Fibroblast of upper back skin (primary cell): ENCODE measurements around the gene THRSP.
"Not testable (repeated sequence)": the region's sequence is repeated elsewhere in the genome, so short reads cannot be mapped to it uniquely, and the experiment has no call there.

Experiments used
- DNase-seq: peaks from one replicate; pipeline ENCODE4 v3.0.0-alpha.2; 2013

Gene THRSP

DNA sequence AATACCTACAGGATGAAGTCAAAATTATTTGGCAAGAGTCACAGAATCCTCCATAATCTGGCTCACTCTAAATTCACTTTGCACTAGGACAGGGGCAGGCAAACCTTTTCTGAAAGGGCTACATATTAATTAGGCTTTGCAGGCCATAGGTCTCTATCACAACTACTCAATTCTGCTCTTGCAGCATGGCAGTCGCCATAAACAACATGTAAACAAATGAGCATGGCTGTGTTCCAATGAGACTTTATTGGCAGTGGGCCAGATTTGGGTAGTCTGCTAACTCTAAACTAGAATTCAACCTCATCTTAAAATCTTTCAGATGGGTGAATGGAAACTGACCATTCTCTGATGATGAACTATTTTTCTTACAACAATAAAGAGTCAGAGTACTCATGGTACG is 5.8 kb downstream of the THRSP start:
- no peak for DNase-seq

DNA sequence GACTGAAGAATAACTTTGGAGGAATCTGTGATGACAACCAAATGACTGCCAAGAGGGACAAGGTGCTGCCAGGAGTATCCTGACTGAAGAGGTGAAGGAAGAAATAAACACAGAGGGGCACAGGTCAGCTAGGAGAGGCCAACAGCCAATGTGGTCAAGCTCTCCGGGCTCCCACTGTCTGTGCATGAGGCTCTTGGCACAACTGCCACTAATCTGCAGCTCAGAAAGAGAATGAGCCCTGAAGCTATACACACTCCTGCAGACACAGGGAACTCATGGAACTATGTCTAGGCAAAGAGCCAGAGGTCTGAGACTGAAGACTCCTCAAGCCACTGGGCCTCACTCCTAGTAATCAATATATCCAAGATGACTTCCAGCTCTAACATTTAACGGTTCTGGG is 7.0 kb downstream of the THRSP start:
- DNase-seq, result no peak

DNA sequence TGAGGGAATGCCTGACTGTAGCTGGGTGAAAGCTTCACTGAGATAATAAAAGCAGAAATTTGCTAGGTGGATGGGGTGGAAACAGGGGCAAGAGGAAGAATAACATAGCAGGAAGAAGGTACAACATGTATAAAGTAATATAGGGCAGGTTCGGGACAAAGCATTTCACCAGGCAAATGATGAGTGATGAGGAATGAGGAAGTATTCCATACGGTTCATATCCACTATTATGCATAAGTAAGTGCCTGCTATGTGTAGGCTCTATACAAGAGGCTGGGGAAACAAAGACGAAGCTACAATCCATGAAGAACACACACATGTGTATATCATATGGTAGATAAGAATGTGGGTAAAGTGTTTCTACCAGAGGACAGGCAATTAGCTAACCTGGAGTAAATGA is 8.1 kb downstream of the THRSP start:
- DNase-seq, result no peak

DNA sequence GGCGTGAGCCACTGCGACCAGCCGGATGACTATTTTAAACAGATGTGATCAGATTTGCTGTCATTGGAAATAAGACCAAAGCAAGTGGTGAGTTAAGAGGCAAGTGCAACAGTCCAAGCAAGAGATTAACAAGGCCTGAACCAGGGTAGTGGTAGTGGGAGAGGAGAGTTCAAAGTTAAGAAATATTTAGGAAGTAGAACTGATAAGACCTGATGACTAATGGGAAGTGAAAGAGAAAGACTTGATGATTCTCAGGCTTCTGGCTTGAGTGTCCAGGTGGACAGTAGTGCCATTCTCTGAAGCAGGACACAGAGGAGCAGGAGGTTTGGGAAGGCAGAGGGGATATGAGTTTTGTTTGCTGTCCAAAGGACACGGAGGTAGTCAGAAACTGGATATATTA is 8.8 kb downstream of the THRSP start:
- no peak for DNase-seq

DNA sequence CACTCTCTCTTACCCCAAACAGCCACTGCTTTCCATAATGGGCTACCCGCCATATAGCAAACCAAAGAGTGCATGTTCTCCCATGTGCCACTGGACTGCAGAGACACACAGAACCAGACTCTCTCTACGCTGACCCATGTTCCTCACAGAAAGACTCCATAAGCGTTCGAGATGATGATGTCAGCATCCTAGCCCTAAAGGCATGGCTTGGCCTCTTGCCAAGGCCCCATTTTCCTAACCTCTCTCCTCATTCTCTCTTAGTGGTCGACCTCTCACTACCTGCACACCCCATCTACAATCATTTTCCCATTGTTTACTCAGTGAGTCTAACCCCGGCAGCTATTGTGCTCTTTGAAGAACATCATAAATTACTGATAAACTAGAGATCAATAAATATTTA is 11.1 kb downstream of the THRSP start:
- no peak for DNase-seq

DNA sequence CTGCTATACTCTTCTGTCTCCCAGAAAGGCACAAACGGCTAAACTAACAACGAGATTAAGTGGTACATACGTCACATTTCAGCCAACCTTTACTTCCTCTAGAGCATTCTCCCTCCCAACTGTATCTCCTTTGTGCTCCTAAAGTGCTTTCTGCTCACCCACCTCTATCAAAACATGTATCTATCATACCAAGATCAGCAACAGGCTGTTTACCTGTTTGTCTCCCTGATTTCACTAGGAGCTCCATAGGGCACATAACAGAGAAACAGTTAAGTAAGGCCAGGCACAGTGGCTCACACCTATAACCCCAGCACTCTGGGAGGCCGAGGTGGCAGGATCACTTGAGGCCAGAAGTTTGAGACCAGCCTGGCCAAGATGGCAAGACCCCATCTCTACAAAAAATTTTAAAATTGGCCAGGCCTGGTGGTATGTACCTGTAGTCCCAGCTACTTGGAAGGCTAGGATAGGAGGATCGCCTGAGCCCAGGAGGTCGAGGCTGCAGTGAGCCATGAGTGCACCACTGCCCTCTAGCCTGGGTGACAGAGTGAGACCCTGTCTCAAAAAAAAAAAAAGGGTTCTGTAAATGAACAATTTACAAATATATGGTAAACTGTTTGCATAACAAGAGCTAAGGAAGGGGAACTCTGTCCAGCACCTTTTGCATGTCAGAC is 13.2 kb downstream of the THRSP start:
- DNase-seq, result no peak

DNA sequence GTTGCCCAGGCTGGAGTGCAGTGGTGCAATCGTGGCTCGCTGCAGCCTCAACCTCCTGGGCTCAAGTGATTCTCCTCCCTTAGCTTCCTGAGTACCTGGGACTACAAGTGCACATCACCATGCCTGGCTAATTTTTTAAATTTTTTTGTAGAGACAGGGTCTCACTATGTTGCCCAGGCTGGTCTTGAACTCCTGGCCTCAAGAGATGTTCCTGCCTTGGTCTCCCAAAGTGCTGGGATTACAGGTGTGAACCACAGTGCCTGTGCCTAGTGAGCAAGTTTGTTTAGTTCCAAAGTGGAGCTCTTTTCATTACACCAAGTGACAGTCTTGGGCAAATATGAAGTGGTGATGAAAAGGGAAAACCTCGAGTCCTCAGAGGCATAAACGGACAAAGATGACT is 13.9 kb downstream of the THRSP start:
- not testable (repeated sequence) for DNase-seq

DNA sequence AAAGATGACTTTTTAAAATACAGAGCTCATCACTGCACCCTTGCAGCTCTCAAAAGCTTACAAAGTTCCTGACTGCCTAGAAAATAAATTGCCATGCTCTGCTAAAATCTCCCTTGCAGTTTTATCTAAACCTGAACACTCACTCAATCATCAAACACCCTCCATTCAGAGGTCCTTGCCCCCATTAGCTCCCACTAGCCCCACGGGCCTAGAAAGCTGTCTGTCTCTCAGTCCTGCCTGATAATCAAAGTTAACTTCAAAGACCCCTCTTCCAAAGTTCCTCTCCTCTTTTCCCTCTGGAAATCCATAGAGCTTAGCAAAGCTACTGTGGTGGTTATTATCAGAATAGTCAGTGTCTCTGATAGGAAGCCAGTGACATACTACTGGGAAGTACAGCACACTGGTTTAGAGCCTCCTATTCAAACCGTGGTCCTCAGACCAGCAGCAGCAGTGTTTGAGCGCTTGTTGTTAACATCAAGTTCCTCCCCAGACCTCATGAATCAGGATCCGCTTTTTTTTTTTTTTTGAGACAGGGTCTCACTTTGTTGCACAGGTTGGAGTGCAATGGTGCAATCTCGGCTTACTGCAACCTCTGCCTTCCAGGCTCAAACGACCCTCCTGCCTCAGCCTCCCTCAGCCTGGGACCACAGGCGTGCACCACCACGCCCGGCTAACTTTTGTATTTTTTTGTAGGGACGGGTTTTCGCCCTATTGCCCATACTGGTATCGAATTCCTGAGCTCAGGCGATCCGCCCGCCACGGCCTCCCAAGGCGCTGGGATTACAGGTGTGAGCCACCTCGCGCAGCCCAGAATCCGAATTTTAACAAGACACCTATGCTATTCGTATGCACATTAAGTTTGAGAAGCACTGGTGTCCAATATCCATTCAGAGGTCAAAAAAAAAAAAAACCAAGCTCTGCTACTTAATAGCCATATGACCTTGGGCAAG is 14.8 kb downstream of the THRSP start:
- DNase-seq, result no peak

DNA sequence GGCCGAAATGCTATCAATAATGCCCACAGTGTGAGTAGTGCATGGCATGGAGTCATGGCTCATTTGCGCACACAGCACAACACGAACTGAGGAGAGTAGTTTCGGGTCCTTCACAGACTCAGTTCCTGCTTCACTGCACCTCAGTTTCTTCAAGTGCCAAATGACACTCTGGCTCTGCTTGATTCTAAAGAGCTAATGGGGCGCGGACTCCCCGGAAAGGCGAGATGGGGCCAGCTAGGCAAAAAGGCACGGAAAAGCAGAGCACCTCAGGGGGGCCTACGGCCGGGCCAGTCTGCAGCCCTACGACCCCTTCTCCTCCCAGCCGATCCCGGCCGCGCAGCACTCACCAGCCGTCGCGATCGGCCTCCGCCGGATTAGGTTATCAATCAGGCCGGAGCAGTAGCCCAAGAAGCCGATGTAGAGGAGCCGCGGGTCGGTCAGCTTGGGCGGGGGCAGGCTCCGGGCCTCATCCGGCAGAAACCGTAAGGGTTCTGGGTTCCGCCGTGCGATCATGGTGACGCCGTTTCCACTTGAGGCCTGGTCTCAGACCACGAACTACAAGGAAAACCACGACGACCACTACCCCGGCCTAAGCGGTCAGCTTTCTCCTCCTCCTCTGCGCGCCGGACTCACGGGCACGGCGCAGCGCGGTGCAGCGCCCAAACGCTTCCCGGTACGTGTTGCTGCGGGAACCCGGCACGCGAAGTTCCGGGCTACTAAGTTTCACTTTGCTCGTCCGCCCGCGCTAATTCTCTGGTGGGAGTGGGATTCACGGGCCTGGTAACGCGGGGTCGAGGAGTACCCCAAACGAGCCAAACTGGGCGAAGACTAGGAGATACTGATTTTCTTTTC is 15.8 kb downstream of the THRSP start, which contains the start of gene NDUFC2:
Gene NDUFC2, minus strand, starts transcription at position 631 of the 852 bp plus-strand sequence. Its CDS starts 118 bp downstream, at position 513.
- DNase-seq, result peak; percentile 76

DNA sequence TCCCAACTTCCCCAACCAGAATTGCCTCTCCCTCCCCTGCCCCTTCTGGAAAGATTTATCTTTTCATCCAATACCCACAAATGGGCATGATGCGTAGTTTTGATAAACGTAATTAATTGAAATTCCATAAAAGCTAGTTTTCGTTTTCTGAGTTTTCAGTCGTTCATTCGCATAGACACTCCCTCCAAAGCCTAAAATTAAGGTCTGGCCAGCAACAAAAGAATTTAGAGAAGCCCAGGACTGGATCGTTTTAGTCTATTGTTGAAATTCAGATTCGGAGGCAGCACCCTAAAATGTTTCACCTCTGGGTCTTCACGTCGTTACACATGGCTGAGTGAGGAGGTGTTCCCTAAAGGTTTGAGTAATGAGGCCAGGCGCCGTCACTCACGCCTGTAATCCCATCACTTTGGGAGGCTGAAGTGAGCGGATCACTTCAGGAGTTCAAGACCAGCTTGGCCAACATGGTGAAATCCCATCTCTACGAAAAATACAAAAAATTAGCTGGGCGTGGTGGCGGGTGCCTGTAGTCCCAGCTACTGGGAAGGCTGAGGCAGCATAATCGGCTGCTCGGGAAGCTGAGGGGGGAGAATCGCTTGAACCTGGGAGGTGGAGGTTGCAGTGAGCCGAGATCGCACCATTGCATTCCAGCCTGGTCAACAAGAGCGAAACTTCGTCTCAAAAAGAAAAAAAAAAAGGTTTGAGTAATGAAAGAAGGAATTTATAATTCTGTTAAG is 16.6 kb downstream of the THRSP start:
- DNase-seq, result no peak

DNA sequence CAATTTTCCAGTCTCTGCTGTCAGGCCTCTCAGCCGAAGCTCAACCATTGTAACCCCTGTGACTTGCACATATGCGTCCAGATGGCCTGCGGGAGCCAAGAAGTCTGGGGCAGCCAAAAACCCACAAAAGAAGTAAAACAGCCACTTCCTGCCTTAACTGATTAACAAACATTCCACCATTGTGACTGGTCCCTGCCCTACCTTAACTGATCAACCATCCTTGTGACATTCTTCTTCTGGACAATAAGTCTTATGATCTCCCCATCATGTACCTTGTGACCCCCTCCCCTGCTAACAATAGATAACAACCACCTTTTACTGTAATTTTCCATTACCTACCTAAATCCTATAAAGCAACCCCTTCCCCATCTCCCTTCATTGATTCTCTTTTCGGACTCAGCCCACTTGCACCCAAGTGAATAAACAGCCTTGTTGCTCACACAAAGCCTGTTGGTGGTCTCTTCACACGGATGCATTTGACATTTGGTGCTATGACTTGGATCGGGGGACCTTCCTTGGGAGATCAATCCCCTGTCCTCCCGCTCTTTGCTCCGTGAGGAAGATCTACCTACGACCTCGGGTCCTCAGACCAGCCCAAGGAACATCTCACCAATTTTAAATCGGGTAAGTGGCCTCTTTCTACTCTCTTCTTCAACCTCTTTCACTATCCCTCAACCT is 17.3 kb downstream of the THRSP start:
- DNase-seq, result peak; percentile 36

DNA sequence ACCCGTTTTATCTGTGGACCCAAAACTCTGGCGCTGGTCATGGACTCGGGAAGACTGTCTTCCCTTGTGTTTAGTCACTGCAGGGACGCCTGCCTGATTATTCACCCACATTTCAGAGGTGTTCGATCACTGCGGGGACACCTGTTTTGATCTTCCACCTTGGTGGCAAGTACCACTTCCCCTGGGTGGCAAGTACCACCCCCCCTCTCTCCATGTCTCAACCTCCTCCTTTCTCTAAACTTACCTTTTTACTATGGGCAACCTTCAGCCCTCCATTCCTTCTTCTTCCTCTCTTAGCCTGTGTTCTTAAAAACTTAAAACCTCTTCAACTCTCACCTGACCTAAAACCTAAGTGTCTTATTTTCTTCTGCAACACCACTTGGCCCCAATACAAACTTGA is 17.9 kb downstream of the THRSP start:
- DNase-seq, result no peak

DNA sequence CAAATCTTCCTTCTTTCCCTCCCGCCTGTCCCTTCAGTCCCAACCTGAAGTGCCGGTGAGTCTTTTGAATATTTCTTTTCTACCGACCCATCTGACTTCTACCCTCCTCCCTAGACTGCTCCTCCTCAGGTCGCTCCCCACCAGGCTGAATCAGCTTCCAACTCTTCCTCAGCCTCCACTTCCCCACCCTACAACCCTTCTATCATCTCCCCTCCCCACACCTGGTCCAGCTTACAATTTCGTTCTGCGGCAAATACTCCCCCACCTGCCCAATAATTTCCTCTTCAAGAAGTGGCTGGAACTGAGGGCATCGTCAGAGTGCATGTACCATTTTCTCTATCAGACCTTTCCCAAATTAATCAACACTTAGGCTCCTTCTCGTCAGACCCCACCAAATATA is 18.5 kb downstream of the THRSP start:
- DNase-seq, result no peak

DNA sequence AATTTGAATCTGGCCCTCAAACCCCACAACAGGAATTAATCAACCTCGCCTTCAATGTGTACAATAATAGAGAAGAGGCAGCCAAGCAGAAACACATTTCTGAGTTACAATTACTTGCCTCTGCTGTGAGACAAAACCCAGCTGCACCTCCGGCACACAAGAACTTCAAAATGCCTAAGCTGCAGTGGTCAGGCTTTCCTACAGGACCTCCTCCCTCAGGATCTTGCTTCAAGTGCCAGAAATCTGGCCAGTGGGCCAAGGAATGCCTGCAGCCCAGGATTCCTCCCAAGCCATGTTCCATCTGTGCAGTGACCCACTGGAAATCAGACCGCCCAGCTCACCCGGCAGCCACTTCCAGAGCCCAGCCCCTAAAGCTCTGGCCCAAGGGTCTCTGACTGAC is 19.4 kb downstream of the THRSP start:
- DNase-seq, result no peak

DNA sequence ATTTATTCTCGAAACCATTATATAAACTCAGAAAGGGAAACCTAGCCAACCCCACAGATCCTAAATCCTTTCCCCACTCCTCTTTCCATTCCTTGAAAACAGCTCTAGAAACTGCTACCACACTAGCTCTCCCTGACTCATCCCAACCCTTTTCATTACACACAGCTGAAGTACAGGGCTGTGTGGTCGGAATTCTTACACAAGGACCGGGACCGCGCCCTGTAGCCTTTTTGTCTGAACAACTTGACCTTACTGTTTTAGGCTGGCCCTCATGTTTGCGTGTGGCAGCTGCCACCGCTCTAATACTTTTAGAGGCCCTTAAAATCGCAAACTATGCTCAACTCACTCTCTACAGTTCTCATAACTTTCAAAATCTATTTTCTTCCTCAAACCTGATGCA is 20.8 kb downstream of the THRSP start:
- DNase-seq, result not testable (repeated sequence)

DNA sequence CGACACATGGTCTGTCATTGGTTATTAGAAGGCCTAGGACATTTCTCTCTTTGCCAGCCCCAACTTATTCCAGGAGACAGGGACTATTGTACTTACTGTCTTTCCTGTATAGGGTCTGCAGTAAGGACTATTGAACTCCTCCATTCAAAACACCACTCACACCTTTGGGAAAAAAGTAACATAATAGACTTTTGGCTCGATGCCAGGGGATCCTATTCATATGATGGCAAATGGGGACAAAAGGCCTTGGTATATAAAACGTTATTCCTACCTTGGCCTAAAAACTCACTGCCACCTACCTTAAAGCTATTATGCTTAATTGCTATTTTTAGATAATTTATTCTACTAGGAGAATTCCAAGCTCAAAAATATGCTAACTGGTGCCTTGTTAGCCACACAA is 22.3 kb downstream of the THRSP start:
- DNase-seq, result no peak

DNA sequence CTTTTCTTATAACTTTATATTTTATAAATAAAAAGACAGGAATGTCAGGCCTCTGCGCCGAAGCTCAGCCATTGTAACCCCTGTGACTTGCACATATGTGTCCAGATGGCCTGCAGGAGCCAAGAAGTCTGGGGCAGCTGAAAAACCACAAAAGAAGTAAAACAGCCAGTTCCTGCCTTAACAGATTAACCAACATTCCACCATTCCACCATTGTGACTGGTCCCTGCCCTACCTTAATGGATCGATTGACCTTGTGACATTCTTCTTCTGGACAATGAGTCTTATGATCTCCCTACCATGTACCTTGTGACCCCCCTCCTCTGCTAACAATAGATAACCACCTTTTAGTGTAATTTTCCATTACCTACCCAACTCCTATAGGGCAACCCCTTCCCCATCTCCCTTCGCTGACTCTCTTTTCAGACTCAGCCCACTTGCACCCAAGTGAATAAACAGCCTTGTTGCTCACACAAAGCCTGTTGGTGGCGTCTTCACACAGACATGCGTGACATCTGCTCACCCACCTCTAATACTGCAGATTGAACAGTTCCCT is 22.9 kb downstream of the THRSP start:
- not testable (repeated sequence) for DNase-seq

DNA sequence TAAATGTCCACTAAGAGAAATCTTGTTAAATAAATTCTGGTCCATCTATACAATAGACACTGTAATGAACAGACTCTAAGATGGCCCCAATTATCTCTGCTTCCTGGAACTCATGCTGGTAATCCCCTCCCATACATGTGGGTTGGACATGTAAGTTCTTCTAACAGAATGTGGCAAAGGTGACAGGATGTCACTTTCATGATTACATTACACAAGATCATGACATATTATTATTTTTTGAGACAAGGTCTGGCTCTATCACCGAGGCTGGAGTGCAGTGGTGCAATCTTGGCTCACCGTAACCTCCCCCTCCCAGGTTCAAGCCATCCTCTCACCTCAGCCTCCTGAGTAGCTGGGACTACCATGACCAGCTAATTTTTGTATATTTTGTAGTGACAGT is 30.6 kb downstream of the THRSP start:
- DNase-seq, result no peak

DNA sequence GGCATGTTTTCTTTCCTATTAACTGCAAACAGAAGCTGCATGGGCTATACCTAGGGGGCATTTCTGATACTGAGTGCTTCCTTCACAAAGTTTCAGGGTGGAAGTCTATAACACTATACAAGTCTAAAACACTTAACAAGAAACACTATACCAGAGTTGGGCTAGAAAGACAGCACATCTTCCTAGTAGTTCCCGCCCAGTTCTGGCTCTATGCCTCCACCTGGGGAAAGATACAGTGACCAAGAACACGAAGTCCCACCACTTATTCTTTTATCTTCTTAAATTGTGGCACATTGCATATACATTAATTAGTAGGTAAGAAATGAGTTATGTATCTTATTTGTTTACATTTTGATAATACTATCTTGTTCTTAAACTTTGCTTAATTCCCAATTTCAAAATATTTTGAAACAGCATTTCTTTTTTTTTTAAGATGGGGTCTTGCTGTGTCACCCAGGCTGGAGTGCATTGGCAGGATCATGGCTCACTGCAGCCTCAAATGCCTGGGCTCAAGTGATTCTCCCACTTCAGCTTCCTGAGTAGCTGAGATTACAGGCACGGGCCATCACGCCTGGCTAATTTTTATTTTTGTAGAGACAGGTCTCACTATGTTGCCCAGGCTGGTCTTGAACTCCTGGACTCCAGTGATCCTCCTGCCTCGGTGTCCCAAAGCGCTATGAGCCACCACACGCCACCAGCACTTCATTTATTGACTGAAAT is 34.2 kb downstream of the THRSP start:
- DNase-seq, result no peak

DNA sequence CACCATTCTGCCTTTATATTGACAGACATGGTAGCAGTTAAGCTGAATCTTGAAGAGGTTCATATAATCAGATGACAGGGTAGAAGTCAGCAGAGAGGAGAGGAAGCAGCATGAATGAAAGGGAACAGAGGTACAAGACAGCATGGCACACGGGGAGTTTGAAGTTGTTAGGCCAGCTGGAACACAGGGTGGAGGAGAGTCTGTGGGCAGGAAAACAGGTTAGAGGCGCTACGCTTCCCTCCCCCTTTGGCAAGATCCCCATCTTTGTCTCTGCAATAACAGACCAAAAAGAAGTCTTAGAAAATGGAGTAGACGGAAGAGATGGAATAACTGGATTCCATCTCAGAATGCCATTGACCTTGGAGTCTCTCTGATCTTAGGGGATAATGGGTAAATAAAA is 36.0 kb downstream of the THRSP start:
- DNase-seq, result no peak

DNA sequence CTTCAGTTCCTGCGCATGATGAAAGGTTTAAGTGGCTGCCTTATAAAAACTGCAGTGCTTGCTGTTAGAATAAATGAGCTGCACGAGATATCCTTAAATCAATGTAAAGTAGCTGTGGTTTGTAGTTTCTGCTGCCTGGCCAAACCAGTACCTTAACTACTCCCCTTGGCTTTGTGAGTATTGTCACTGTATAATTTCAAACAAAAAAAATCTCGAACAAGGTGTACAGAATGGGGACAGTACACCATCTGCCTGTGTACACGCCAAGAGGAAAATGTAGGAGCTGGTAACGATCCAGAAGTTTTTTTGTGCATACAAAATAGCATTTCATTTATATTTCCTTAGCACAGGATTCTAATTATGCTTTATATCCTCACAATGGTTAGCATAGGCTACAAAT is 36.6 kb downstream of the THRSP start:
- no peak for DNase-seq
